Measurements from ENCODE around the gene PCYT2. TPM values are rescaled to one million over a fixed set of nuclear protein-coding genes. Genes with fewer than 3 reads are reported as not detected.

PCYT2 gene
- total RNA-seq, 1 donor from 2014 or later: 10.5 TPM

GRCh38 chr17:81899514-81900166 is 11.6 kb downstream of the PCYT2 start:
- DNase-seq: no peak

GRCh38 chr17:81898885-81899284 is 12.3 kb downstream of the PCYT2 start:
- DNase-seq: no peak

GRCh38 chr17:81898029-81898866 is 13.0 kb downstream of the PCYT2 start:
- no peak for DNase-seq

GRCh38 chr17:81895400-81895799 is 15.8 kb downstream of the PCYT2 start:
- no peak for DNase-seq

GRCh38 chr17:81891303-81891552 is 20.0 kb downstream of the PCYT2 start:
- no peak for DNase-seq

GRCh38 chr17:81890447-81891302 is 20.5 kb downstream of the PCYT2 start:
- DNase-seq: no peak

- DNase-seq: no peak
Observed at GRCh38 chr17:81889602-81890001, 21.6 kb downstream of the PCYT2 start.

- DNase-seq: no peak
Observed at GRCh38 chr17:81888988-81889595, 22.1 kb downstream of the PCYT2 start.

- no peak for DNase-seq
Observed at GRCh38 chr17:81888105-81888987, 22.9 kb downstream of the PCYT2 start.

- peak; percentile 42 for DNase-seq
Observed at GRCh38 chr17:81885869-81886548, 25.2 kb downstream of the PCYT2 start.

- DNase-seq: peak; percentile 53
Observed at GRCh38 chr17:81885454-81885853, 25.7 kb downstream of the PCYT2 start.

GRCh38 chr17:81884968-81885367 is 26.2 kb downstream of the PCYT2 start:
- DNase-seq: no peak

- no peak for DNase-seq
Observed at GRCh38 chr17:81884520-81884919, 26.7 kb downstream of the PCYT2 start.

GRCh38 chr17:81879121-81879520 is 32.1 kb downstream of the PCYT2 start:
- DNase-seq: no peak

GRCh38 chr17:81878294-81878693 is 32.9 kb downstream of the PCYT2 start:
- DNase-seq: no peak

- no peak for DNase-seq
Observed at GRCh38 chr17:81877569-81877968, 33.6 kb downstream of the PCYT2 start.

GRCh38 chr17:81871387-81872230 is 39.6 kb downstream of the PCYT2 start:
- DNase-seq: peak; percentile 97

GRCh38 chr17:81870981-81871386 is 40.2 kb downstream of the PCYT2 start, which contains the start of gene ARHGDIA:
TSS of gene ARHGDIA (minus strand) at chr17:81871337. CDS start at chr17:81869930, 1,407 bp downstream.
- DNase-seq: no peak

- peak; percentile 48 for DNase-seq
Observed at GRCh38 chr17:81870131-81870980, 40.8 kb downstream of the PCYT2 start.
